CD4-positive, alpha-beta T cell treated with Interleukin-1 beta for 1 hour (primary cell): ENCODE data around the gene SPANXC.
"Not testable (repeated sequence)": the region's sequence is repeated elsewhere in the genome, so short reads cannot be mapped to it uniquely, and the experiment has no call there.

Experiments
- DNase-seq, 2 donors: peaks; one replicate each; pipeline ENCODE4 v3.0.0-alpha.2; 2020 to 2022

SPANXC gene, protein sequence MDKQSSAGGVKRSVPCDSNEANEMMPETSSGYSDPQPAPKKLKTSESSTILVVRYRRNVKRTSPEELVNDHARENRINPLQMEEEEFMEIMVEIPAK

DNA sequence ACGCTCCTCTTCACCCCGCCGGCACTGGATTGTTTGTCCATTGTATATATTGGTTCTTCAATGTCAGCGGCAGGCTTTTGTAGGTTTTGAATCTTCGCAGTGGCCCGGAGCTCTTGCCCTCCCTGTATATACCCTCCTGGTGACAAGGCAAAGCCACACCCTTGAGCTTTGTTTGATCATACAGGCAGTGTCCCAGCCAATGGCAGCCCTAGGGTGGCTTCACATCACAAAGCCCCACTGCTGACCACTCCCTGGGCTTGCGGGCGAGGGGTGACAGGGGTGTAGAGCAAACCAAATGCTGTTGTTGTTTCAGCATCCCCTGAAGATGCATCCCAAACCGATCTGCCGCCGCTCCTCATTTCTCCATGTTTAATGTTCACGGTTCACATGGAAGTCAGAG is at the start of gene SPANXC:
Gene SPANXC, minus strand, starts transcription at position 101 of the 400 bp plus-strand sequence. Its CDS starts 60 bp downstream, at position 41.
- not testable (repeated sequence) for DNase-seq

DNA sequence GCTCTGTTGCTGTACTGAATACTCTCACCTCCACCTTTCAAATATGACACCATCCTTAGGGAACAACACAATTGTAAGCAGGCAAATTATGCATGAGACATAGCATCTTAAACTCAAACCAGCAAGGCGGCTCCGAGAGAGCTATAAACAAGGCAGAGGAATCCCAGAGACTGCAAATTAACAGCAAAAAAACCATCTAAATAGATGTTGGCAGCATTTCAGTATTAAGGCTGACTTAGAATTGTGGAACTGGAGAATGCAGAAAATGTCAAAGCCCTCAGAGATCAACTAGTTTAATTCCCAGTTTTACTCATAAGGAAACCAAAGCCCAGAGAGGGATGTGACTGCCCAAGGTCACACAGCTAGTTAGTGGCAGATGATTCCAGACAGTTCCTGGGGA is 37.2 kb upstream of the SPANXC start:
- DNase-seq = no peak

DNA sequence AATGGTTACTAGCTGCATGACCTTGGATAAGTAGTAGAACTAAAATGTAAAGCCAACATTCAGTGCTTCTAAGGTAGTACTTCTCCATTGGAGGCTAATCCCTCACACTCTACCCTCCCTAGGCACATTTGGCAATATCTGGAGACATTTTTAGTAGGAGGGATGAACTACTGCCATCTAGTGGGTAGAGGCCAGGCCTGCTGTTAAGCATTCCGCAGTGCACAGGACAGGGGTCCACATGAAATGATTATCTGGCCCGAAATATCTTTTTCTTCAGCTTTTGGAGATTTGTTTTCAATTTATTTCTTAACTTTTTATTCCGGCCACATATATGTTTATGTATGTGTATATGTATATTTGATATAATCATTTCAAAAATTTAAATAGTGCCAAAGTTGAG is 36.0 kb upstream of the SPANXC start:
- DNase-seq = peak in 1 of 2 donors; percentile 2

DNA sequence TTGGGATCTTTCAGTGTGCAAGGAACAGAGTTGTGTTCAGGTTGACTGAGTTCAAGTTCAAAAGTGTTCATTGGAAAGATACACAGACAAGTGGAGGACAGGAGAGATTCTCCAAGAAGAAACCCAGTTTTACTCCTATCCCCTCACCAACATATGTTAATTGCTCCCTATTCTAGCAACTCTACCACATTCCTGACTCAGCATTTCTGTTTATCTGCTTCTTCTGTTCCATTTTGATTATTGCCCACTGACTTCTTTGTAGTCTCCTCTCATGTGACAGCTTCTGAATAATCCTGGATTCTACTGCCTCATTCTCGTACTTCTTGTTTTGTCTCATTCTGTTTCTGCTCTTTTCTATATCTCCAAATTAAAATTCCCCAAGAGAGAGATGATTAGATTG is 15.8 kb upstream of the SPANXC start:
- DNase-seq = no peak

DNA sequence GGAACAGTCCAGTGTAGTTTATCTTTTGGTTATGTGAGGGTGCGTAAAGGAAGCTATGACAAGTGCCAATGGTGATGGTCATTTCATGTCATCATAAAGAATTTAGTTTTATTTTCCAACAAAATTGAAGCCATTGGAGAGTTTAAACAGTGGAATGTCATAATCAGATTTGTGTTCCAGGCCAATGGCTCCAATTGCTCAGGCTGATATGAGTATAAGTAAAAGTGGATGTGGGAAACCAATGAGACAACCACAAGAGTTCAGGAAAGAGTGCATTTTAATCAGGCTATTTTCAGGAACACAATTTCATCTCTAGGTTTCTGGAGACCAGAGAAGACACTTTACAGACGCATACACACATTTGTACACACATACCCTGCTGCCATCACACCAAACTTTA is 20.7 kb downstream of the SPANXC start:
- DNase-seq = no peak

DNA sequence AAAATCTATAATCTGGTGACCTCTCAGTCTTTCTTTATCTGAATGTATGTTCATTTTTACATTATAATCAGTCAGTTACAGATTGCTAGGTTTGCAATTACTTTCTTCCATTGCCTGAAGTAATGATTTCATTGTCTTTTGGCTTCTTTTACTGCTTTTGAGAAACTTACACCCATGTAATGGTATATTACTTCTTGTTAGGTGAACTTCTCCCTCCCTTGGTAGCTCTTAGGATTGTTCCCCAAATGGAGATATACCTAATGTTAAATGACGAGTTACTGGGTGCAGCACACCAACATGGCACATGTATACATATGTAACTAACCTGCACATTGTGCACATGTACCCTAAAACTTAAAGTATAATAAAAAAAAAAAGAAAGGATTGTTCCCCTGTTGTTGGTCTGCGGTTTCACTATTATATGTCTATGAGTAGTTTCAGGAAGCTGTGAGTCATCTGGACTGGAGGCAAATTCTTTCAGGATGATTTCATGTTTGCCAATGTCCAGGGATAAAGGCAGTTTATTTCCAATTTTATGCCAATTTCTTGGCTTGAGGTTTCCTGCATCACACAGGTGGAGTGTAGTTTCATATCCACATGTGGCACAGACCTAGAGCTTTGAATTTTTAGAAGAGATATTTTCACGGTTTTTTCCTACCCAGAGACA is 21.8 kb downstream of the SPANXC start:
- no peak for DNase-seq

DNA sequence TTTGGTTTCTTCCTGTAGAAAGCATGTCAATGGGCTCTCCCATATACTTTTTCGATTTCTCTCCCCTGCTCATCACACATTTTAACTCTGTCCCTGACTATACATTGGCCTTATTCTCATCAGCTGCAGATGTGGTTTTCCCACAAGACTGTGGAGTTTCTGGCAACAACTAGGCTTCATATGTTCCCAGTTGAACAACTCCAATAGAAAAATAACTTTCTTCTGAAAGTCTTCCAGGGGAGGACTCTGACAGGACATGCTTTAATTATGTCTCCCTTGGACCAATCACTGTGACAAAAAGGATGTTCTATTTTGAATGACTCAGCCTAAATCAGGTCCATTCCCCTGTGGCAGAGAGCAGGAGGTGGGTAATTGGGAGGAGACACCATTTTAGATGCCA is 28.1 kb downstream of the SPANXC start:
- DNase-seq = no peak

DNA sequence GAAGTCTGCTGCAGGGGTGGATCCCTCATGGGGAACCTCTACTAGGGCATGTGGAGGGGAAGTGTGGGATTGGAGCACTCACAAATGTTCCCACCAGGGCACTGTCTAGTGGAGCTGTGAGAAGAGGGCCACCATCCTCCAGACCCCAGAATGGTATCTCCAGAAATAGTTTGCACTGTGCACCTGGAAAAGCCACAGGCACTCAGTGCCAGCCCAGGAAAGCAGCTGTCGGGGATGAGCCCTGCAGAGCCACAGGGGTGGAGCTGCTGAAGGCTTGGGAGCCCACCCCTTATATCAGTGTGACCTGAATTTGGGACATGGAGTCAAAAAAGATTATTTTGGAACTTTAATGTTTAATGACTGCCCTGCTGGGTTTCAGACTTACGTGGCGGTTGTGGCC is 40.4 kb downstream of the SPANXC start:
- DNase-seq = no peak
